HG02970 (cell line): ENCODE results near the gene ZNF678.

Experiments used
- ATAC-seq: cut with Tn5 transposase; IDR thresholded peaks from one replicate; pipeline ENCODE4 v1.9.1; 2021; ENCODE audit warnings: mild to moderate bottlenecking, moderate library complexity, moderate number of reproducible peaks; ENCODE audit not compliant: unreplicated experiment, low FRiP score

The ZNF678 gene

GRCh38 chr1:227563324-227564201 is at the start of gene ZNF678:
Gene ZNF678 (plus strand): TSS chr1:227563556. CDS start chr1:227650992, 87,436 bp downstream.
- ATAC-seq: peak; percentile 94

GRCh38 chr1:227518876-227519275 is 44.5 kb upstream of the ZNF678 start:
- ATAC-seq: no peak

- ATAC-seq: no peak
Measured at GRCh38 chr1:227521782-227522181, 41.6 kb upstream of the ZNF678 start.

GRCh38 chr1:227526524-227526923 is 36.8 kb upstream of the ZNF678 start:
- ATAC-seq: no peak

GRCh38 chr1:227532019-227532619 is 31.2 kb upstream of the ZNF678 start:
- ATAC-seq: no peak

- ATAC-seq: no peak
Measured at GRCh38 chr1:227540170-227541098, 22.9 kb upstream of the ZNF678 start.

- ATAC-seq: no peak
Measured at GRCh38 chr1:227541129-227541528, 22.2 kb upstream of the ZNF678 start.

- peak; percentile 5 for ATAC-seq
Measured at GRCh38 chr1:227541796-227542152, 21.6 kb upstream of the ZNF678 start.

GRCh38 chr1:227542153-227543120 is 20.9 kb upstream of the ZNF678 start:
- ATAC-seq: peak; percentile 97

GRCh38 chr1:227543283-227544066 is 19.9 kb upstream of the ZNF678 start:
- no peak for ATAC-seq

GRCh38 chr1:227544067-227545050 is 19.0 kb upstream of the ZNF678 start:
- no peak for ATAC-seq

GRCh38 chr1:227545361-227545760 is 18.0 kb upstream of the ZNF678 start:
- ATAC-seq: no peak

- no peak for ATAC-seq
Measured at GRCh38 chr1:227546059-227546458, 17.3 kb upstream of the ZNF678 start.

- no peak for ATAC-seq
Measured at GRCh38 chr1:227546598-227547309, 16.6 kb upstream of the ZNF678 start.

- no peak for ATAC-seq
Measured at GRCh38 chr1:227547310-227548118, 15.8 kb upstream of the ZNF678 start.

GRCh38 chr1:227548119-227548397 is 15.3 kb upstream of the ZNF678 start:
- no peak for ATAC-seq

- no peak for ATAC-seq
Measured at GRCh38 chr1:227548448-227548847, 14.9 kb upstream of the ZNF678 start.
